ENCODE results near the gene GJD3. TPM values are rescaled to one million over a fixed set of nuclear protein-coding genes. Genes with fewer than 3 reads are reported as not detected.
A peak's percentile ranks its signal among the peaks of the same experiment; 100 is the strongest.
"Not testable (repeated sequence)": the region's sequence is repeated elsewhere in the genome, so short reads cannot be mapped to it uniquely, and the experiment has no call there.

GJD3 gene
- total RNA-seq, 1 donor from 2014 or later: 0.30 TPM

DNA sequence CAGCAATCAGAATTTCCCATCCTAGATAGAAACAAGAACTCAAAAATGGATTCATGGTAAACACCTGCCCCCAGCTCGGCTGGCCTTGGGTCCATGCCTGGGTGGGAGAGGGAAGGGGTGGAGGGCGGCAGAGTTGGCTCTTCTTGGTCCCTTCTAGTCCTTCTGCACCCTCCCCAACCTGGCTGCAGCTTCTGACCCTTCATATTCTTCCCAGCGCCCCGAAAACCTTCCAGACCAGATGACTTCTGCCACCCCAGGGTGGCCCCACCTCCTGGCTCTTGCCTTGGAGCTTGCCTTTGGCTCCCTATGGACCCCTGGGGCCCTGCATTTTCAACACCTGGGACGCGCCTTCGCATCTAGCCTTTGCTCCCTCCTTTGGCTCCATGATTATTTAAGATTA lies 5.4 kb upstream of the GJD3 start:
- DNase-seq (ENCODE audit: low read depth): no peak

DNA sequence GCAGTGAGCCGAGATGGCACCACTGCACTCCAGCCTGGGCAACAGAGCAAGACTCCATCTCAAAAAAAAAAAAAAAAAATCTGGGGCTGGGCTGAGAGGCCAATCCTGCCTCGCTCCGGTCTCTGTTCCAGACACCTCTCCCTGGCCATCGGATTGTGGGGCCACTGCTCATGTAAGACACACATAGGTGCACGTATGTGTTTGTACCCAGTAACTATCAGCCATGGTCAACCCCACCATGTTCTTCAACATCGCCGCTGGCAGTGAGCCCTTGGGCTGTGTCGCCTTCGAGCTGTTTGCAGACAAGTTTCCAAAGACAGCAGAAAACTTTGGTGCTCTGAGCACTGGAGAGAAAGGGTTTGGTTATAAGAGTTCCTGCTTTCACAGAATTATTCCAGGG lies 3.2 kb upstream of the GJD3 start:
- not testable (repeated sequence) for DNase-seq (ENCODE audit: low read depth)

DNA sequence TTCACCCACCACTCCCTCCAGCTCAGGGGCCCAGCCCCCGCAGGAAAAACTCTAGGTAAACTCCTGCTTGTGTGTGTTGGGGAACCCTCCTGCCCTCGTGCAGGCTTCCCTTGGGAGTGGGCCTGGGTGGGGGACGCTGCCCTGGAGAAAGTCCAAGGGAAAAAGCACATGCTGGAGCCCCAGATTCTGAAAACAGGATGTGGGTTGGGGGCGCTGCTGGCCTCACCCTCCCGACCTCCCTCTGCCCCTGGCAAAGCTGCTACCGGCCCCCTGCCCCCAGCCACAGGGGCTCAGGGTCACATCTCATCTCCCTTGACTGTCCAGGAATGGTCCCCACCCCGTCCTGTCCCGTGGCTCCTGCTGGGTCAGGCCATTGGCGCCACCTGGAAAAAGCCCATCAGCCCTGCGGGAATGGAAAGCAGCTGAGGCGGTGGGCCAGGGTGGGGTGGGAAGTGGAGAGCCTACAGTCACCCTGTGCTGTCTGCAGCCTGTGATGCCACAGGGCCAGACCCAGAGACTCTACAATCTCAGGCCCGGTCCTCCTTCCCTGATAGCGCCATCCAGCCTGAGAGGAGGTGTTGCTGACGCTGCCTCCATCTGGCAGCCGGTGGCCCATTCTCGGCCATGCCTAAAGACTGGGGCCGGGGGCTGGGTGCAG lies 2.5 kb upstream of the GJD3 start:
- no peak for DNase-seq (ENCODE audit: low read depth)

DNA sequence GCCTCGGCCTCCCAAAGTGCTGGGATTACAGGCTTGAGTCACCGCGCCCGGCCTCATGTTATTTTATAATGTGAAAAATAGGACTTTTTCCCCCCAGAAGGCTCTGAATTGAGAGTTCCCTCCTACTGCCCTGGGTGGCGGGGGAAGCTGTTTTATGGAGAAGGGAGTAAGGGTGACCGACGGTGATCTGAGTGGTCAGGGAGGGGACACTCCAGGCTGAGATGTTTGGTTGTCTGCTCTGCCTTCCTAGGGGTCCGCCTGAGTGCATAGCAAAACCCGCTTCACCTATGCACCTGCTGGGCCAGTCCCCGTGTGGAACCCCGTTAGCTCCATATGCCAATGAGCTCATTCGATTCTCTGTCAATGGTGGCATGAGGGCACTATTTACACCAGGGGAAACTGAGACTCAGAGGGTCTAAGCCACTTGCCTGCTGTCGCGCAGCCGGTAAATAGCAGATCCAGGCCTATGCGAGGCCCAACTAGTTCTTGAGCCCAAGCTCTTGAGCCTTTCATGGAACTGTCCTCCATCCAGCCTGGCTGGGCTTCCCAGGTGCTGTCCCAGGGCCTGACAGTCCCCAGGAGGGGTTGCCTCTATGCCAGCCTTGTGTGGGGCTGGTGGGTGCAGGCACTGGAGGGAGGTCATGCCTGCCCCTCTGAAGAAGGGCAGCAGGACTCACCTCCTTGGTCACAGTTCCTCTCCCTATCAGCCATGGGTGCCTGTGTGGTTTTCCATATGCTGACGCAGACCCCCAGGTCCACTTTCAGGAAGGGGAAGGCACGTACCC lies 1.7 kb upstream of the GJD3 start:
- no peak for DNase-seq (ENCODE audit: low read depth)

DNA sequence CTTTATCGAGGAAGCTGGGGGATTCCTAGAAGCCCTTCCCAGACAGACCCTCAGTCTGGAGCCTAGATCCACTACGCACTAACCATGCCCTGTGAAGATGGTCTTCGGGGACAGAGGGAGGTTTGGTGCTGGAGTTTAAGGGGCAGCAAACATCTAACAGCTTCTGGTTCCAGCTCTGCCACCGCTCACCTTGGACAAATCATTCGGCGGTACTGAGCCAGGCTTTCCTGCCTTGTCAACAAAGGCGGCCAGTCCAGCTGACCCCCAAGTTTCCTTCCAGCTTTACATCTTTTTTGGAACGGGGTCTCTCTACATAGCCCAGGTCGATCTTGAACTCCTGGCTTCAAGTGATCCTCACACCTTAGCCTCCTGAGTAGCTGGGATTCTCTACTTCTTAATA lies 369 bp upstream of the GJD3 start:
- no peak for DNase-seq (ENCODE audit: low read depth)

DNA sequence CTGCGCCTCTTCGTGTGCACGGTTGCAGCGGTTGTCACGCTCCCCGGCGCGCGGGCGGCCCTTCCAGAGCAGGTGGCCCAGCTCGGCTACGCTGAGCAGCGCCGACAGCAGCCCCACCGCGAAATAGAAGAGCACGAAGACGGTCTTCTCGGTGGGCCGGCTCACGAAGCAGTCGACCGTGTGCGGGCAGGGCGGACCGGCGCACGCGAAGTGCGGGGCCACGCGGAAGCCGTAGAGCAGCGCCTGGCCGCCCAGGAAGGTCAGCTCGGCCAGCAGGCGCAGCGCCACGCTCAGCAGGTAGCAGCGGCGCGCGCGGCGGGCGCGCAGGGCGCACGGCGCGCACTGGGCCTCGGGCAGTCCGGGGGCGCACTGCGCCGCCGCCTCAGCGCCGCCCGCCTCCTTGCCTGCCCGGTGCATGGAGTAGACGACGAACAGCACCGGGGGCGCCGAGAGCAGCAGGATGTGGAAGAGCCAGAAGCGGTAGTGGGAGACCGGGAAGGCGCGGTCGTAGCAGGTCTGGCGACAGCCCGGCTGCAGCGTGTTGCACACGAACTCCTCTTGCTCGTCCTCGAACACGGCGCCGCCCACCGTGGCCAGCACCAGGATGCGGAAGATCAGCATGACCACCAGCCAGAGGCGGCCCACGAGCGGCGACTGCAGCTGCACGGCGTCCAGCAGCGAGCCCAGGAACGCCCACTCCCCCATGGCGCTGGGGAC lies 1.3 kb downstream of the GJD3 start:
- DNase-seq (ENCODE audit: low read depth): no peak

DNA sequence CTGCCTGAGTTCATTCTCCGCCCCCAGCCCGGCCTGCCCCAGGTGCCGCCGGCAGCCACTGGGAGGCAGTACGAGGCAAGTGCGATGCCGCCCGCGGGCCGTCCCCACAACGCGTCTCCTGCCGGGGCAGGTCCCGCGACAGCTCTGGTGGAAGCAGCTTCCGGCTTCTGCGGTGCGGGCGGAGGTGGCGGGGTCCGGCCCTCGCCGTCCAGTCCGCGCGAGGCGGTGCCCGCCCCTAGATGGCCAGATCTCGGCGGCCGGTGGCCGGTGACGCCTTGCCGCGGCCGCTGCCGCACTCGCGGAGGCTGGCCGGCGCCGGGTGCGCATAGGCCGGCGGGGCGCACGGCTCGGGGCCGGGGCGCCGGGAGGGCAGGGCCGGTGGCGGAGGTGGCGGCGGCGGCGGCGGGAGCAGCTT lies 1.8 kb downstream of the GJD3 start:
- DNase-seq (ENCODE audit: low read depth): peak; percentile 31

DNA sequence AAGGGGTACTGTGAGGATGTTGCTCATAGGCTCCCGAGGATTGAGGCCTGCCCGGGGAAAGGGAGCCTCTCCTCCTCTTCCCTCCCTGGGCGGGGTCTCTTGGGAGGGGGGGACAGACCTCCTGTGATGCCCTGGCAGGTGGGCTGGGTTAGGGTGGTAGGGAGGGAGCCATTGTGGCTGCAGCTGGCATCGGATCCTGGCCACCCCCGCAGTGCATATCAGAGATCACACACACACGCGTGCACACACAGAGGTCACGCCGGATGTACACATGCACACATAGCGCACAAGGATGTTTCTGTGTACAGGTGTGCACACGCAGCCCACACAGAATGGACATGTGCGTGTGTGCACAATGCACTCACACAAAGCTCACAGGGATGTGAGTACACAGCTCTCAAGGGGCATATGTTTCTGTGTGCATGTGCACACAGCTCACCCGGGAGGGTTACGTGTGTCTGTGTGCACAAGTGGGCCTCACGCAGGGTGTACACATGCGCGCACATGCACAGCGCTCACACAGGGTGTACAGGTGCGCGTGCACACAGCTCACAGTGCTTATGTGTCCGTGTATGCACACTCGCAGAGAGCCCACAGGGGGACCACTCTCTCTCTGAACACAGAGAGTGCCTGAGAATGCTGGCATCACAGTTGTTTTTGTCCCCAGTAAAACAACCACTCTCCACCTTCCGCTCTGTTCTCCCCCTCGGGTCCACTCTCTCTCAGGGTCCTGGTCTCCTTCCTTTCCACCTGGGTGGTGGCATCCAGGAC lies 2.4 kb downstream of the GJD3 start:
- no peak for DNase-seq (ENCODE audit: low read depth)

DNA sequence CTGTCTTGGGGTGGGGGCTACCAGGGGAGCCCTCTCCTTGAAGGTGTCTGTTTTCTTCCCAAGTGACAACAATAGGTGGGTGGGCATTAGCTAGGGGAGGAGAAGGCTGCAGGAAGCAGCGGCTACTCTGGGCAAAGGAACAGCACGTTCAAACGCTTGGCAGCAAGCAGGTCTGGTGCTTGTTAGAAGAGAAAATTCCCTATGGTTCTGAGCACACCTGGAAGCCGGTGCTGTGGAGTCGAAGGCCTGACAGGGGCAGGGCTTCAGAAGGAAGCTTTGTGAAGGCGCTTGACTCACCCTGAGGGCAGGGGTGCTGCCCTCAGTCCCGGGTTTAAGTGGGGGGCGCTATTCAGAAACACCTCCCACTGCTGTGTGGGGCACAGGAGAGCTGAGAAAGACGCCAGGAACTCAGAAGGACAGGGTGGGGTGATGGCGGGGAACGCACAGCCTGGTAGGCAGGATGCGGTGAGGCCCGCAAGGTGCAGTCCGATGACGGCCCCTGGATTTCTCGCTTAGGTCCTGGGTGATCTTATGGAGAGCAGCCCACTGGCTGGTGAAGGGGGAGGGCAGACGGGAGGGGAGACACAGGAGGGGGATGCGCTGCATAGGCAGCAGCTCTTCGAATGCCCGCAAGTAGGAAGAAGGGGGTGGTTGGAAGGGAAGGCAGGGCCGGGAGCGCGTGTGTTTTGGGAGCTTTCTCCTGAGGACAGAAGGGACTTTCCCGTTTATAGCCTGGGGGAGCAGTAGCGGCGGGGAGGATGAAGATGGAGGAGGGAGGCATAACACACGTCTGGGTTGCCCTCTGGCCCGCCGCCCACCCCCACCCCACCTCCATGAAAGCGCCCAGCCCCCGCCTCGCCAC lies 3.2 kb downstream of the GJD3 start:
- DNase-seq (ENCODE audit: low read depth): no peak

DNA sequence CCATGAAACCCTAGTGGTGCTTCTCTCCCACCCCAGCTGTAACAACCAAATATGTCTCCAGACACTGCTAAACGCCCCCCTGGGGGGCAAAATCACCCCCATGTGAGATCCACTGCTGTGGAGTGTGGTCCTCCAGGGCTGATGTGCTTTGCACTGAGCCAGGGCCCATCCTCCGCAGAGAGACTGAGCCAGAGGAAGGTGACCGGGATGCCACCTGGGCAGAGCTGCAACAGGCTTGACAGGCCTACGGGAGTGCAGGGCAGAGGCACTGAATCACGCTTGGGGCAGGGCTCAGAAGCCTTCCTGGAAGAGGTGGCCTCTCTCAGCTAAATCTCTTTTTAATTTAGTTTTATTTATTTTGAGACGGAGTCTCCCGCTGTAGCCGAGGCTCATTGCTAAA lies 4.4 kb downstream of the GJD3 start:
- no peak for DNase-seq (ENCODE audit: low read depth)

DNA sequence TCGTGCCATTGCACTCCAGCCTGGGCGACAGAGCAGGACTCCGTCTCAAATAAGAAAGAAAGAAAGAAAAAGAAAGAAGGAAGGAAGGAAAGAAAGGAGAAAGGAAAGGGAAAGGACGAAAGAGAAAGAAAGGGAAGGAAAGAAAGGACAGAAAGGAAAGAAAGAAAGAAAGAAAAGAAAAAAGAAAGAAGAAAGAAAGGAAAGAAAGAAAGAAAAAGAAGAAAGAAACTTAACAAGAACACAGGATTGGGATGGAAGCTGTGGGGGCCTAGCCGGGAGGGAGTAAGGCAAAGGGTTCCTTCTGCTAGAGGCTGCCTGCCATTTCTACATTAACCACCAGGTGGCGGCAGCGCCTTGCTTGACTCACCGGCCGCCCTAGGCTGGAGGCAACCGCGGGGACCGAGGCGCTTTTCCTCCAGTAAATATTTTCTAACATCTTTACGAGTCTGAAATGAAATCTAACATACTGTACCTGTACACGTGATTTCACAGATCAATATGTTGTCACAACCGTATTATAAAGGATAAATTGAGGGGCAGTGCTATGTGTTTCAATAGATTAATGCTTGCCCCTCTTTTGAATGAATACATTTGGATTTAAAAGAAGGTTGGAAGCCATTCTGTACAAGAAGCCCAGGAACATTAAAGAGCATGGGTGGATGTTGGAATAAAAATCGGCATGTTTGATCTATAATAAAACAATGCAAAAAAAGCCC lies 6.1 kb downstream of the GJD3 start:
- DNase-seq (ENCODE audit: low read depth): peak; percentile 54

DNA sequence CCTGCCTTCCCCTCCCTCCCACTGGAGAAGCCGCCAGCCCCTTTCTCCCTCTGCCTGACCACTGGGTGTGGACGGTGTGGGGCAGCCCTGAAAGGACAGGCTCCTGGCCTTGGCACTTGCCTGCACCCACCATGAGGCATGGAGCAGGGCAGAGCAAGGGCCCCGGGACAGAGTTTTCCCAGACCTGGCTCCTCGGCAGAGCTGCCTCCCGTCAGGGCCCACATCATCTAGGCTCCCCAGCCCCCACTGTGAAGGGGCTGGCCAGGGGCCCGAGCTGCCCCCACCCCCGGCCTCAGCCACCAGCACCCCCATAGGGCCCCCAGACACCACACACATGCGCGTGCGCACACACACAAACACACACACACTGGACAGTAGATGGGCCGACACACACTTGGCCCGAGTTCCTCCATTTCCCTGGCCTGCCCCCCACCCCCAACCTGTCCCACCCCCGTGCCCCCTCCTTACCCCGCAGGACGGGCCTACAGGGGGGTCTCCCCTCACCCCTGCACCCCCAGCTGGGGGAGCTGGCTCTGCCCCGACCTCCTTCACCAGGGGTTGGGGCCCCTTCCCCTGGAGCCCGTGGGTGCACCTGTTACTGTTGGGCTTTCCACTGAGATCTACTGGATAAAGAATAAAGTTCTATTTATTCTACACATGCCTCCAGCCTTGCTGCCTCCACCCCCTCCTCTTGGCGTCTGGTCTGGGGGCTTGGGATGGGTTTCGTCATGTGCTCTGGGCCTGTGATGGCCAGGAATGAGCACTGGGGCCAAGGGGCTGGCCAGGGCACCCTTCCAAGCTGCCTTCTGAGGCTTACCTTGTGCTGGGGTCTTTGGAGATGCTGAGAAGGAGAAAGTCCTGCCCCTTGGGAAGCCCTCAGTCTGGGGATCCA lies 7.3 kb downstream of the GJD3 start:
- DNase-seq (ENCODE audit: low read depth): no peak

DNA sequence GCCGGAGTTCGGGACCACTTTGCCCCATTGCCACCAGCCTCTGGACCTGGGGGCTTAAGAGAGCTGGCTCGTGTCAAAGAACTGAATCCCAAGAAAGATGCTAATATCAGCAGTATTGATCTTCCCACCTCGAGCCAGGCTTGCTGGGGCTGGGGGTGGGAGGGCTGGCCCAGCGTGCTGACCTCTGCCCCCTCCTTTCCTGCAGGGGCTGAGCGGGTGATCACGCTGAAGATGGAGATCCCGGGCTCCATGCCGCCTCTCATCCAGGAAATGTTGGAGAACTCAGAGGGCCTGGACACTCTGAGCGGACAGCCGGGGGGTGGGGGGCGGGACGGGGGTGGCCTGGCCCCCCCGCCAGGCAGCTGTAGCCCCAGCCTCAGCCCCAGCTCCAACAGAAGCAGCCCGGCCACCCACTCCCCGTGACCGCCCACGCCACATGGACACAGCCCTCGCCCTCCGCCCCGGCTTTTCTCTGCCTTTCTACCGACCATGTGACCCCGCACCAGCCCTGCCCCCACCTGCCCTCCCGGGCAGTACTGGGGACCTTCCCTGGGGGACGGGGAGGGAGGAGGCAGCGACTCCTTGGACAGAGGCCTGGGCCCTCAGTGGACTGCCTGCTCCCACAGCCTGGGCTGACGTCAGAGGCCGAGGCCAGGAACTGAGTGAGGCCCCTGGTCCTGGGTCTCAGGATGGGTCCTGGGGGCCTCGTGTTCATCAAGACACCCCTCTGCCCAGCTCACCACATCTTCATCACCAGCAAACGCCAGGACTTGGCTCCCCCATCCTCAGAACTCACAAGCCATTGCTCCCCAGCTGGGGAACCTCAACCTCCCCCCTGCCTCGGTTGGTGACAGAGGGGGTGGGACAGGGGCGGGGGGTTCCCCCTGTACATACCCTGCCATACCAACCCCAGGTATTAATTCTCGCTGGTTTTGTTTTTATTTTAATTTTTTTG lies 8.5 kb downstream of the GJD3 start:
- DNase-seq (ENCODE audit: low read depth): no peak

DNA sequence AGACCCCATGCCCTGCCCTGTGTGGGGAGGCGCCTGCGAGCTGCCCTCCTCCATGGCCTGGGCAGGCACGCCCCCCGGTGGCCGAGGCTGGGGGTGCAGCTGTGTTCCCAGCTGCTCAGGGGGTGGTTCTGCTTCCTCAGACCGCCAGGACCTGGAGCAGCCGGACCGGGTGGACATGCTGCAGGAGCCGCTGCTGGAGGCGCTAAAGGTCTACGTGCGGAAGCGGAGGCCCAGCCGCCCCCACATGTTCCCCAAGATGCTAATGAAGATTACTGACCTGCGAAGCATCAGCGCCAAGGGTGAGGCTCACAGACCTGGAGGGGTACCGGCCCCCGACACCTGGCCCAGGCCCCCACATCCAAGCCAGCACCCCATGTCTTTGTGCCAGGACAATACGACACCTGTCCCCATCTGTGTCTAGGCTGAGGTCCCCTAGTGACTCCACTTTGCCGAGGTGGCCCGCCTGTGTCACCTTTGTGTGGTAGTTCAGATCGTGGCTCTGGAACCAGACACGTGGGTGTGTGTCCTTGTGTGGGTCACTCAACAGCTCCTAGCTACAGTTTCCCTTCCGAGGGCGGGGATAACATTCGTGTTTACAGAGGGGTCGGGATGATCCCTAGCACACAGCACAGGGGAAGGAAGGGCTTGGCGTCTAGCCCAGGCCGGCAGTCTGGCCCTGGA lies 9.3 kb downstream of the GJD3 start:
- DNase-seq (ENCODE audit: low read depth): no peak

DNA sequence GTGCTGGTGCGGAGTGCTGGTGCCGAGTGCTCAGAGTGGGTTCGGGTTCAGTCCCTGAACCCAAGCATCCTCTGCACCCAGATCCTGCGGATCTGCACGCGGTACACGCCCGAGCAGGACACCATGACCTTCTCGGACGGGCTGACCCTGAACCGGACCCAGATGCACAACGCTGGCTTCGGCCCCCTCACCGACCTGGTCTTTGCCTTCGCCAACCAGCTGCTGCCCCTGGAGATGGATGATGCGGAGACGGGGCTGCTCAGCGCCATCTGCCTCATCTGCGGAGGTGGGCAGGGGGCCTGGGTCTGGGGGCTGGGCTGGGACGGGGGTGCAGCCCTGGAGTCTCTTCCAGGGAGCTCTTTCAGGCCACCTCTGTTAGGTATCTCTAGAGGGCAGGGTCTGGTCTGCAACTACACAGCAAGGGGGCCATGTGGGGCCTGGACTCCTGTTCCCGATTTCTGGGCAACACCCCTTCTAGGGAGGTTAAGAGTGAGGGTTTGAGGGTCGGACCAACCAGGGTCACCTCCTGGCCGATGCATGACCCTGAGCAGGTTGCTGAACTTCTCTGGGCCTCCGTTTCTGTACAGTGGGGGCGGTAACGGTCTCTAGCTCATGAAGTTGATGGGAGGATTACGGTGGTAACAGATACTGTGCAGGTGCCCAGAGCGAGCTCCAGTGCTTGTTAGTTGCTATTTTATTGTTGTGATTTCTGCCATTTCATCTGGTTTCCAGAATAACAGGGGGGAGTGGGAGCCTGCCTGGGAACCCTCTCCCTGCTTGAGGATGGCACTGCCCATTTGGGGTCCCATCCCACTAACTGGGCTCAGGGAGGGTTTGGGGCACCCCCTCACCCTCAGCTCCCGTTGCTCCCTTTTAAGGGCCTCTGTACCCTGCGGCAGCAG lies 10.1 kb downstream of the GJD3 start:
- no peak for DNase-seq (ENCODE audit: low read depth)

DNA sequence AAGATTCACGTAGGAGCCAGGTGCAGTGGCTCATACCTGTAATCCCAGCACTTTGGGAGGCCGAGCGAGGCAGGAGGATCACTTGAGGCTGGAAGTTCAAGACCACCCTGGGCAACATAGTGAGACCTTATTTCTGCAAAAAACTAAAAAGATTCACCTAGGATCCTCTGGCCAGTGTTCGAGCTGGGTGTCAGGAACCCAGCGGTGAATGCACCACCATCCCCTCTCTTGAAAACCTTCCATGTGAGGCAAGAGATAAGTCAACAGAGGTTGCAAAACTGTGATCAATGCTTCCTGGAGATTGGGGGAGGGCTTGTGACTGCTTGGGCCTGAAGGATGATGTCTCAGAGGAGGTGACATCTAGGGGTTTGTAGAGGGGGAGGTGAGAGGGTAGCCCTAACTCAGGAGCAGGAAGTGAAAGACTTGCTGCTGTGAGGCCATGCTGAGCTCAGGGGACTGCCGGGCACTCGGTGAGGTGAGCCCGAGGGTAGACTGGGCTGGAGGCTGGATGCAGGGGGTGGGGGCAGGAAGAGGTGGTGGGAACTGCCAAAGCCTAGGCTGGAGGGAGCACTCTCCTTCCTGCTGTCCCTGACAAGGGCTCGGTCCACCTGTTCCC lies 11.7 kb downstream of the GJD3 start:
- no peak for DNase-seq (ENCODE audit: low read depth)

Measured in renal cortical epithelial cell (primary cell).